GM12878 (cell line): ENCODE results near the gene KIF24.
"Not testable (repeated sequence)": the region's sequence is repeated elsewhere in the genome, so short reads cannot be mapped to it uniquely, and the experiment has no call there.

Experiments
- CTCF ChIP-seq, 3 experiments: IDR thresholded peaks in 2 of 3; conservative IDR thresholded peaks in 1 of 3; 2 replicates each; pipeline ENCODE4 v1.5.1; 2011; ENCODE audit warnings: low read depth in 3 of 3, low read length in 3 of 3, mild to moderate bottlenecking in 3 of 3, control low read depth in 2 of 3, moderate library complexity in 2 of 3, inconsistent platforms in 1 of 3, mixed read lengths in 1 of 3; ENCODE audit not compliant: control insufficient read depth in 2 of 3, insufficient read depth in 1 of 3; ENCODE audit errors: extremely low read depth in 1 of 3
- HDAC6 ChIP-seq: fragments of 200-600 bp; sonication (generic); IDR thresholded peaks from one replicate; pipeline ENCODE4 v1.8.0; 2017; ENCODE audit warnings: antibody characterized with exemption; ENCODE audit not compliant: unreplicated experiment
- RCOR1 ChIP-seq: conservative IDR thresholded peaks from 2 replicates; pipeline ENCODE4 v1.6.1; 2012; ENCODE audit warnings: low read depth, low read length, improper control_type of control experiment
- REST ChIP-seq: IDR thresholded peaks from 2 replicates; pipeline ENCODE4 v1.6.1; 2012; ENCODE audit warnings: mild to moderate bottlenecking, low read depth, low read length
- SUPT20H ChIP-seq: IDR thresholded peaks from 2 replicates; pipeline ENCODE4 v1.6.1; 2011; ENCODE audit warnings: low read depth, mild to moderate bottlenecking, low read length, moderate library complexity, borderline replicate concordance; ENCODE audit not compliant: control insufficient read depth

- not testable (repeated sequence) for TF ChIP-seq RCOR1; CTCF (IDR thresholded peaks at IDR 0.05 in 2 of 3, conservative IDR thresholded peaks at IDR 0.05 in 1 of 3; ENCODE audit: control insufficient read depth in 2 of 3, extremely low read depth in 1 of 3, insufficient read depth in 1 of 3, low read depth in 3 of 3, low read length in 3 of 3); REST; HDAC6; SUPT20H
Measured at GRCh38 chr9:34301064-34301463, 28.0 kb downstream of the KIF24 start.
